DOHH2 (cell line): ENCODE measurements around the gene GRIN2C.

Experiments
- H3F3A ChIP-seq: fragments of 200-600 bp; sonication (generic), shearing (Covaris generic); 2 replicates; pipeline ENCODE4 v1.6.0; 2016; ENCODE audit warnings: antibody characterized with exemption, mild to moderate bottlenecking; ENCODE audit not compliant: control insufficient read depth, insufficient read depth
- H3K27ac ChIP-seq: fragments of 200-600 bp; sonication (generic); 2 replicates; pipeline ENCODE4 v1.5.1; 2014; ENCODE audit warnings: low read depth, mild to moderate bottlenecking, low read length, moderate library complexity
- H3K27me3 ChIP-seq: fragments of 200-600 bp; sonication (generic); 2 replicates; pipeline ENCODE4 v1.6.1; 2014; ENCODE audit warnings: mild to moderate bottlenecking, low read length, mixed read lengths; ENCODE audit not compliant: control insufficient read depth
- H3K36me3 ChIP-seq: fragments of 200-600 bp; sonication (generic); 2 replicates; pipeline ENCODE4 v1.6.1; 2014; ENCODE audit warnings: mild to moderate bottlenecking, low read length, moderate library complexity, mixed read lengths; ENCODE audit not compliant: control insufficient read depth
- H3K4me1 ChIP-seq: fragments of 200-600 bp; sonication (generic); 2 replicates; pipeline ENCODE4 v1.6.1; 2014; ENCODE audit warnings: mild to moderate bottlenecking, low read length, mixed read lengths; ENCODE audit not compliant: control insufficient read depth
- H3K4me2 ChIP-seq: fragments of 200-600 bp; sonication (generic); 2 replicates; pipeline ENCODE4 v1.6.0; 2014; ENCODE audit warnings: mild to moderate bottlenecking, low read length, moderate library complexity
- H3K4me3 ChIP-seq: fragments of 200-600 bp; sonication (generic); 2 replicates; pipeline ENCODE4 v1.5.1; 2014; ENCODE audit warnings: mild to moderate bottlenecking, low read length, mixed read lengths
- H3K79me2 ChIP-seq: fragments of 200-600 bp; sonication (generic); 2 replicates; pipeline ENCODE4 v1.6.1; 2014; ENCODE audit warnings: mild to moderate bottlenecking, low read length, mixed read lengths; ENCODE audit not compliant: control insufficient read depth
- H3K9me2 ChIP-seq: fragments of 200-600 bp; sonication (generic); replicated peaks from 2 replicates; pipeline ENCODE4 v1.6.1; 2014; ENCODE audit warnings: mild to moderate bottlenecking, low read length, mixed read lengths; ENCODE audit not compliant: control insufficient read depth
- H3K9me3 ChIP-seq: fragments of 200-600 bp; sonication (generic); 2 replicates; pipeline ENCODE4 v1.6.1; 2014; ENCODE audit warnings: antibody characterized with exemption, low read length, mixed read lengths; ENCODE audit not compliant: control insufficient read depth, insufficient read depth
- H4K20me1 ChIP-seq: fragments of 200-600 bp; sonication (generic); 2 replicates; pipeline ENCODE4 v1.6.0; 2014; ENCODE audit warnings: low read depth, mild to moderate bottlenecking, antibody characterized with exemption, low read length, moderate library complexity; ENCODE audit not compliant: control insufficient read depth, insufficient read depth
- EZH2phosphoT487 ChIP-seq: fragments of 200-600 bp; sonication (generic); IDR thresholded peaks from 2 replicates; pipeline ENCODE4 v1.6.1; 2017; ENCODE audit warnings: borderline replicate concordance, mild to moderate bottlenecking, antibody characterized with exemption, low read length, moderate library complexity, mixed read lengths
- TF ChIP-seq, protein P1 (sequence below): fragments of 200-600 bp; sonication (generic); IDR thresholded peaks from one replicate; pipeline ENCODE4 v1.5.1; 2014; ENCODE audit warnings: antibody characterized with exemption, mild to moderate bottlenecking, low read depth, low read length; ENCODE audit not compliant: poor library complexity, severe bottlenecking

Gene GRIN2C

DNA sequence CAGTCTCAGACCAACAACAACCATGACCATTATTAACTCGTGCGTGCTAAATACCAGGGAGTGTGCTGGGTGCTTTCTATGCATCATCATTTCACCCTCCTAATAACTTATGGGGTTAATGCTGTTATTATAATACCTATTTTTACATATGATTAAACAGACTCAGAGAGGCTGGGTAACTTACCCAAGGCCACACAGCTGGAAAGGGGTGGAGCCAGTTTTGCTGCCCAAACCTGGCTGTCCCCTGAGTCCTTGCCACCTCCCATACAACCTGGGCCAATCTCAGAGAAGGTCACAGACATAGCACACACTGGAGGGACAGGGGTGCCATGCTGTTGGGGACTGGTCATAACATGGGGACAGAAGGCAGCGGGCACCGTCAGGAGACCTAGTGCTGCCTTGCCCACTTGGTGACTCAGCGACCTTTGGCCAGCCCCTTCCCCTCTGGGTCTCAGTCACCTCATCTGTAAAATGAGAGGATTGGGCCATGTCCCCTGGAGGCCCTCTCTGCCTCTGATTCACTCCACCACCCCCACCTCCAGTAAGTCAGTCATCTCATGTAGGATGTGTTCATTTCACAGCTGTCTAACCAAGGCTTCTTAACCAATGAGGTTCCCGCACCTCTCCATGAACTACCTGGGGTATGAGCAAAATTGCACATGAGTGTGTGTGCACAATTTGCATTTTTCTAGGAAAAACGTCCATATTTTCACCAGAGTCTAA, 45.2 kb upstream of the GRIN2C start:
- no peaks in the 10 kb centered on the region for H3K9me3 ChIP-seq
- H3K79me2 ChIP-seq, result no peaks in the 10 kb centered on the region
- H4K20me1 ChIP-seq, result no peaks in the 10 kb centered on the region
- no peak overlapping the region for H3K4me2 ChIP-seq
- peaks cover 4% of the 10 kb centered on the region; the same call in 1 of the 2 replicates for H3K27me3 ChIP-seq
- no peaks in the 10 kb centered on the region for H3K4me1 ChIP-seq
- no peaks in the 10 kb centered on the region for H3K36me3 ChIP-seq
- TF ChIP-seq EZH2phosphoT487, result no peak
- TF ChIP-seq, protein P1, sequence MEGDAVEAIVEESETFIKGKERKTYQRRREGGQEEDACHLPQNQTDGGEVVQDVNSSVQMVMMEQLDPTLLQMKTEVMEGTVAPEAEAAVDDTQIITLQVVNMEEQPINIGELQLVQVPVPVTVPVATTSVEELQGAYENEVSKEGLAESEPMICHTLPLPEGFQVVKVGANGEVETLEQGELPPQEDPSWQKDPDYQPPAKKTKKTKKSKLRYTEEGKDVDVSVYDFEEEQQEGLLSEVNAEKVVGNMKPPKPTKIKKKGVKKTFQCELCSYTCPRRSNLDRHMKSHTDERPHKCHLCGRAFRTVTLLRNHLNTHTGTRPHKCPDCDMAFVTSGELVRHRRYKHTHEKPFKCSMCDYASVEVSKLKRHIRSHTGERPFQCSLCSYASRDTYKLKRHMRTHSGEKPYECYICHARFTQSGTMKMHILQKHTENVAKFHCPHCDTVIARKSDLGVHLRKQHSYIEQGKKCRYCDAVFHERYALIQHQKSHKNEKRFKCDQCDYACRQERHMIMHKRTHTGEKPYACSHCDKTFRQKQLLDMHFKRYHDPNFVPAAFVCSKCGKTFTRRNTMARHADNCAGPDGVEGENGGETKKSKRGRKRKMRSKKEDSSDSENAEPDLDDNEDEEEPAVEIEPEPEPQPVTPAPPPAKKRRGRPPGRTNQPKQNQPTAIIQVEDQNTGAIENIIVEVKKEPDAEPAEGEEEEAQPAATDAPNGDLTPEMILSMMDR, result no peak
- H3K9me2 ChIP-seq, result no peaks in the 10 kb centered on the region
- H3F3A ChIP-seq, result no peaks in the 10 kb centered on the region
- H3K4me3 ChIP-seq, result no peak overlapping the region
- no peak overlapping the region for H3K27ac ChIP-seq

DNA sequence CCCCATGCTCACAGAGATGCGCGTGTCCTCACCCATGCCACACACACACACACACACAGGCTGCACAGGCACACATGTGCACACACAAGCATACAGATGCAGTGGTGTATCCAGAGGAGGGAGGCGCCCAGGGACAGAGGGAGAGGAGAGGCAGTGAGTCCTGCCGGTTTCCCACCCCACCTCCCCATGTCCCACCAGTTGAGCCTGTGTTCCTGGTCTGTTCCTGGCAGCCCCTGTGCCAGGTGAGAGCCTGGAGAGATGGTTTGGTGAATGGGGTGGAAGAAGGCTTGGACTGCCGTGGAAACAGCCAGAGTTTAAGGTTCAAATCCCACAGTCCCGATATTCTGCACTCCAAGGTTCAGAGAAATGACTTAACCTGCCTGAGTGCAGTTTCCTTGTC, 44.0 kb upstream of the GRIN2C start:
- no peaks in the 10 kb centered on the region for H3K9me3 ChIP-seq
- no peak for TF ChIP-seq EZH2phosphoT487
- TF ChIP-seq, protein P1, result no peak
- H3K79me2 ChIP-seq, result no peaks in the 10 kb centered on the region
- H3K36me3 ChIP-seq, result no peaks in the 10 kb centered on the region
- no peaks in the 10 kb centered on the region for H3K9me2 ChIP-seq
- no peak overlapping the region for H3K27ac ChIP-seq
- no peak overlapping the region for H3K4me3 ChIP-seq
- H3K27me3 ChIP-seq, result peaks cover 4% of the 10 kb centered on the region; the same call in 1 of the 2 replicates
- H4K20me1 ChIP-seq, result no peaks in the 10 kb centered on the region
- H3K4me2 ChIP-seq, result no peak overlapping the region
- H3K4me1 ChIP-seq, result no peaks in the 10 kb centered on the region
- H3F3A ChIP-seq, result no peaks in the 10 kb centered on the region

DNA sequence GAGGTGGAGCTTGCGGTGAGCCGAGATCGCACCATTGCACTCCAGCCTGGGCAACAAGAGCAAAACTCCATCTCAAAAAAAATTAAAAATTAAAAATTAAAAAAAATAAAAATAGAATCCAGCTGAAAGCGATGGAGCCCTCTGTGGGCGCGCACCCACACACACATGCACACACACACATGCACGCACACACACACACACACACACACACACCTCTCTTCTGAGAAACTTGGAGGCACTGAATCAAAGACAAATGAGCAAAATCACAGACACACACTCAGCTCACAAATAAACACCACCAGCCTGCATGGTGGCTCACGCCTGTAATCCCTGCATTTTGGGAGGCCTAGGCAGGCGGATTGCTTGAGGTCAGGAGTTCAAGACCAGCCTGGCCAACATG, 43.3 kb upstream of the GRIN2C start:
- H3K79me2 ChIP-seq, result no peaks in the 10 kb centered on the region
- no peak overlapping the region for H3K27ac ChIP-seq
- no peaks in the 10 kb centered on the region for H3K4me1 ChIP-seq
- H3K4me2 ChIP-seq, result no peak overlapping the region
- no peaks in the 10 kb centered on the region for H4K20me1 ChIP-seq
- no peaks in the 10 kb centered on the region for H3K9me3 ChIP-seq
- peaks cover 4% of the 10 kb centered on the region; the same call in 1 of the 2 replicates for H3K27me3 ChIP-seq
- no peak for TF ChIP-seq EZH2phosphoT487
- TF ChIP-seq, protein P1, result no peak
- no peak overlapping the region for H3K4me3 ChIP-seq
- no peaks in the 10 kb centered on the region for H3K9me2 ChIP-seq
- no peaks in the 10 kb centered on the region for H3F3A ChIP-seq
- H3K36me3 ChIP-seq, result no peaks in the 10 kb centered on the region
